NCI-H1694 (cell line): Measurements from ENCODE around the gene PUS7L.
A peak's percentile ranks its signal among the peaks of the same experiment; 100 is the strongest.
"Not testable (repeated sequence)": the region's sequence is repeated elsewhere in the genome, so short reads cannot be mapped to it uniquely, and the experiment has no call there.

Experiments used
- DNase-seq: peaks from one replicate; lab custom pipeline; 2025; lab: John Stamatoyannopoulos, UW

PUS7L gene

GRCh38 chr12:43749016-43749415 is 9.6 kb downstream of the PUS7L start:
- no peak for DNase-seq

- DNase-seq, result no peak
Observed at GRCh38 chr12:43744826-43745225, 13.8 kb downstream of the PUS7L start.

GRCh38 chr12:43742106-43742505 is 16.5 kb downstream of the PUS7L start:
- DNase-seq, result no peak

- no peak for DNase-seq
Observed at GRCh38 chr12:43740511-43741100, 18.0 kb downstream of the PUS7L start.

GRCh38 chr12:43737646-43738045 is 20.9 kb downstream of the PUS7L start:
- DNase-seq, result no peak

GRCh38 chr12:43736927-43737440 is 21.6 kb downstream of the PUS7L start:
- DNase-seq, result no peak

GRCh38 chr12:43733687-43734086 is 24.9 kb downstream of the PUS7L start:
- DNase-seq, result no peak

- DNase-seq, result no peak
Observed at GRCh38 chr12:43730283-43730682, 28.3 kb downstream of the PUS7L start.

GRCh38 chr12:43728698-43729097 is 29.9 kb downstream of the PUS7L start:
- DNase-seq, result no peak

GRCh38 chr12:43728117-43728516 is 30.5 kb downstream of the PUS7L start:
- peak; percentile 8 for DNase-seq

- DNase-seq, result no peak
Observed at GRCh38 chr12:43723134-43723533, 35.5 kb downstream of the PUS7L start.

GRCh38 chr12:43722621-43723020 is 36.0 kb downstream of the PUS7L start:
- no peak for DNase-seq

GRCh38 chr12:43711348-43711747 is 47.2 kb downstream of the PUS7L start:
- no peak for DNase-seq

- not testable (repeated sequence) for DNase-seq
Observed at GRCh38 chr12:43703772-43704171, 54.8 kb downstream of the PUS7L start.

- DNase-seq, result not testable (repeated sequence)
Observed at GRCh38 chr12:43701194-43701593, 57.4 kb downstream of the PUS7L start.

GRCh38 chr12:43696154-43696553 is 62.4 kb downstream of the PUS7L start:
- no peak for DNase-seq

GRCh38 chr12:43694879-43695278 is 63.7 kb downstream of the PUS7L start:
- no peak for DNase-seq

- DNase-seq, result no peak
Observed at GRCh38 chr12:43692064-43692463, 66.5 kb downstream of the PUS7L start.

GRCh38 chr12:43685491-43685890 is 73.1 kb downstream of the PUS7L start:
- DNase-seq, result not testable (repeated sequence)

- no peak for DNase-seq
Observed at GRCh38 chr12:43676183-43676813, 82.3 kb downstream of the PUS7L start.

- DNase-seq, result no peak
Observed at GRCh38 chr12:43675048-43675904, 83.3 kb downstream of the PUS7L start.

- no peak for DNase-seq
Observed at GRCh38 chr12:43669373-43669772, 89.2 kb downstream of the PUS7L start.
